Gastrocnemius medialis (tissue), 4 donors: ENCODE data around the gene SOCS2.

ENCODE experiments used
- CTCF ChIP-seq, 5 experiments: fragments of 450-650 bp in 3 of 5; fragments of 200-600 bp in 2 of 5; sonication (generic) in 2 of 5; IDR thresholded peaks in 4 of 5; conservative IDR thresholded peaks in 1 of 5; 1 replicate in 4 of 5; 2 replicates in 1 of 5; pipeline ENCODE4 v1.5.1; 2016 to 2019; ENCODE audit warnings: antibody characterized with exemption in 5 of 5, mild to moderate bottlenecking in 3 of 5, moderate library complexity in 3 of 5
- POLR2A ChIP-seq, 2 donors: fragments of 450-650 bp; IDR thresholded peaks; one replicate each; pipeline ENCODE4 v1.6.1; 2017; ENCODE audit warnings: antibody characterized with exemption in 2 of 2, mild to moderate bottlenecking in 2 of 2, moderate library complexity in 2 of 2

DNA sequence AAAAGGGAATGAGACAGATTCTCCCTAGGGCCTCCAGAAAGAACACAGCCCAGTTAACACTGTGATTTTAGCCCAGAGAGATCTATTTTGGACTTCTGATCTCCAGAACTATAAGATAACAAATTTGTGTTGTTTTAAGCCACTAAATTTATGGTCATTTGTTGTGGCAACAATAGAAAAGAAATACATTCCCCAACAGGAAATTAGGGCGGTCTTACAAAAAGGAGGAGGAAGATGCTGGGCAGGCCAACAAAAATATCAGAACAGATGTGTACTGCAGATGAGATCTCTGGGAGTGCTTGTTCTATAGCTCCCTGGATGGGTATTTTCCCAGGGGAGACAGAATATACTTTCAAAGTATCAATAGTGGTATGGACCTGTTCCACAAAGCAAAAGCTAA lies 32.0 kb upstream of the SOCS2 start:
- TF ChIP-seq CTCF (IDR thresholded peaks at IDR 0.05 in 4 of 5, conservative IDR thresholded peaks at IDR 0.05 in 1 of 5): no peak
- no peak for TF ChIP-seq POLR2A (IDR thresholded peaks at IDR 0.05)
